Frontal cortex (tissue), 4 donors: ENCODE measurements around the gene TANC1. TPM values are rescaled to one million over a fixed set of nuclear protein-coding genes. Genes with fewer than 3 reads are reported as not detected.
"Not testable (repeated sequence)": the region's sequence is repeated elsewhere in the genome, so short reads cannot be mapped to it uniquely, and the experiment has no call there.

Source experiments
- DNase-seq, 2 donors: peaks; one replicate each; pipeline ENCODE4 v3.0.0; 2012; ENCODE audit warnings: low spot score in 2 of 2
- FAIRE-seq: peaks from 2 replicates; lab custom pipeline; 2012; peaks lifted over from hg19 to GRCh38; lab: Jason Lieb, UNC
- total RNA-seq: library from RNA; depleted of rRNA; stranded (reverse); fragments of >200 nt; gene quantifications from one replicate; pipeline ENCODE4 v1.2.3, GENCODE V29; 2014
- donor health status: control.
- donor health status: control.
- donor health status: control.

Gene TANC1
- total RNA-seq, 1 donor from 2014 or later = 4.1 TPM

DNA sequence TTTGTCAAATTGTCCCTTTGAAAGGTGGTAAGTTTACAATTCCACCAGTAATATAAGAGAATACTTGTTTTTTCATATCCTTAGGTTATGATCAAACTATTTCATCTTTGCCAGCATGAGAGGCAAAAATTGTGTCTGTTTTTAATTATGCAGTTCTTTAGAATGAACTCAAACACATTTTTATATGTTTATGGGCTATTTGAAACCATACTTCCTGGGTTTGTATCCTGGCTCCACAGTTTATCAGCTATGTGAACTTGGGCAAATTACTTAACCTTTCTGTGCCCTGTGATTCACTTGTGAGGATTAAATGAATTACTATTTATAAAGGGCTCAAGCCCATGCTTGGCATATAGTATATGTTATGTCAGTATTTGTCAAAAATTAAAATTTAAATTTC lies 109.4 kb downstream of the TANC1 start:
- DNase-seq = no peak
- FAIRE-seq = no peak

DNA sequence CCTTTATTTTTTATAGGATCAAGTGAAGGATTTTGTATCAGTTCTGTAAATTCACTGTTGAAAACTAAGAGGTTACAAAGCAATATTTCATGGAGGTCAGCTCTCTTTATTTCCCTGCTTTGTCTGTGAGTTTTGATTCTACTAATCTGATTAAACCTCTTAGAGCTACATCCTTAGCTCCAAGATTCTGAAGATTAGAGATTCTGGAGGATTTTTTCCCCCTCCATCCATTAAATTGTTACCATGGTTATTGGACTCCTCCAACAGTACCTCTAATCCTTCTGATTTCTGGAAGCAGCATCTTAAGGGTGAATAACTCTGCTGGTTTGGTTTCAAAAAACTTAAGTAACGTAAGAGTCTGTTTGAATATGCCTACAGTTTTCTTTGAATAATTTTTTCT lies 110.0 kb downstream of the TANC1 start:
- DNase-seq (no peak), FAIRE-seq (no peak)

DNA sequence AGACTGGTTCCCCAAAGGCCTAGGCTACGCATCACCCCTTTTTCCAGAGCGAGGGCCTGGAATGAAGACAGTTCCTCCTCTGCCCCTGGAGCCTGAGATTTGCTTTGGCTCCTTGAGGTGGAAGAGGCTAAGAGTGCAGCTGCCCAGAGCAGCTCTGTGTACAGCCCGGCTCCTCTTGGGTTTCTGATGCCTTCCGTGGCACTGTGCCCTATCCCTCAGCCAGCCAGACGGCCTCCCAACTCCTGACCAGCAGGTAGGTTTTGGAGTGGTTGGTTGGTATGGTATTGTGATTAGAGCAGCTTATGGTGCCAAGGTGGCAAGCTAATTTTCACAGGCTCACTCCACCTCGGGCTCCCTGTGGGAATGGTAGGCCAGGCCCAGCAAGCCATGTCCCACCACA lies 112.2 kb downstream of the TANC1 start:
- no peak for FAIRE-seq
- no peak for DNase-seq

DNA sequence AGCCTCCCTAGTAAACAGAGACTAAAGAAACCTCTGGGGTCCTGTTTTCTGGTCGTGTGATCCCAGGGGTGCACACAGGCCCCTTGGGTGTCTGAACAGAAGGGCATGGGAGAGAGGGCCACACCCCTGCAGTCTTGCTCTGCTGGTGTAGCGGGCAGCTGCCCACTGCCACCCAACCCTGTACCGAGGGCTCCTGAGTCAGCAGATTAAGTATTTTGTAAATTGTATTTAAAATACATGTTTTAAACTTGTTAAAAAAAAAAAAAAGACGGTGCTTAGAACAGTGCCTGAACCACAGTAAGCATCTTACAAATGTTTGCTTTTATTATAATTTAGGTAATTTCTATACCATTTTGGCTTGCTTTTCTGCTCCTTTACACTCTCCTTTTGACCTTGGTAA lies 113.7 kb downstream of the TANC1 start:
- no peak for FAIRE-seq
- DNase-seq = no peak

DNA sequence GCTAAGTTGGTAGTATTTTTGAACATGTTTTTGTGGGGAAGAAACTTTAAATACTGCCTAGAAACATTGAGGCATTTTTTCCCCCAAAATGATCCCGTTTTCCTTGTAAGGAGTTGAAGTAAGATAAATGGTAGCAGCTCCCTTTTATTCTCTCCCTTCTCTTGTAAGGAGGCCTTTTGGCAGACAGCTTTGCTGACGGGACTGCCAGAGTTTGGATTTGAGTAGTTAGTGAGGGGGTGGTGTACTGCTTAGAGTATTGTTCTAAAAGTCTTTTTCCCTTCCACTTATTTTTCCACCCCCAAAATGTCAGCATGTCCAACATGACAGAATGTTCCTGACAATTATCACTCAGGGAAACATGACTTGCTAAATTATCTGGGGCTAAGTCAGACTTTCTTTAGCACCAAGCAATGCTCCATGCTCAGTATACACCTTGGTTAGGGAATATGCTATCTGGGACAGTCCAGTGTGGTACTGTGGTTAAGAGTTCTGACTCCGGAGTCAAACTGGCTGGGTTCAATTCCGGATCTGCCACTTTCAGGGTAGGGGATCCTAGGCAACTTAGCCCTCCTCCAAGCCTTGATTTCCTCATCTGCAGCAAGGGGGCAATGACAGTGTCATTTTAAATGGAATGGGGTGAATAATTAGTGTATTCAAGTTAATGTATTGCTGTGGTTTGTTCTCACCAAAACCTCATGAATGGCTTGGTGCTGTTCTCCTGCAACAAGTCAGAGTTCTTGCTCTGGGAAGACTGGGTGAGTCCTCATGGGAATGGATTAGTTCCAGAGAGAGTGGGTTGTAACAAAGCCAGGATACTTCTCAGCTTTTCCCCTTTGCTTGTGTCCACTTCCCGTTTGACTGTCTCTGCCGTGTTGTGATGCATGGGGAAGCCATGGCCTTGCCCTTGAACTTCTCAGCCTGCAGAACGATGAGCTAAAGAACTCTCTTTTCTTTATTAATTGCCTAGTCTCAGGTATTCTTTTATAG lies 116.2 kb downstream of the TANC1 start:
- DNase-seq (no peak), FAIRE-seq (no peak)

DNA sequence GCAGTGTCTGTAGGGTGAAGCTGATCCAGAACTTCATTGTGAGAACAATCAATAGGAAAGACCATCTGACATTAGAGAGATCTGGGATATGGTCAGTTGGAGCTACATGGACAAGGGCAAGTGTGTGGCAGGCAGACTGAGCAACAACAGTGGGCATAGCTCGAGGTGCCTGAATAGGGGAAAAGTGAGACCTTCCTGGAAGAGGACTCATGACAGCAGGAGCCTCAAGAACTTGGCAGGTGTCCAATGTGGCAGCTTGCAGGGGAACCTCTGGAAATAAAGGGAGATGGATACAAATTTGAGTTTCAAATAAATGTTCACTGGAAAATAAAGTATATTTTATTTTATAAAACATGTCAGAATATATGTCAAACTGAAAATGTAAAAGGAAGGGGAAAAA lies 117.9 kb downstream of the TANC1 start:
- no peak for DNase-seq
- no peak for FAIRE-seq

DNA sequence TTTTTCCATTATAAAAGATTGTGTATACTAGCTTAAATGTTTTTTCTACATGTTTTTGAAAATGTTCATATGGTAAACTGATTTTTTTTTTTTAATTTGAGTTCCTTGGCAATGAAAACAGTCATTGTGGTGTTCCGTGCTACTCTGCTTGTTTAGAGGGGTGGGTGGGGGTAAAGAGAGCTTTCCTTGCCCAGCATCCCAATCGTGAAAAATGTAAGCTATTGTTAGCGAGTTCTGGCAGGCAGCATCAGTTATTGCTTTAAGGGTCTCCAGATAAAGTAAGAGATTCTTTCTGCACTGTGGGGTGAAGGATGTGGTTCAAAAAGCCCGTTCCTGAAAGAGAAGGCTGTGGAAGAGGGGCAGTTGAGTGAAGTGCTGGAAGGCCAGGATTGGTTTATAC lies 118.4 kb downstream of the TANC1 start:
- no peak for FAIRE-seq
- no peak for DNase-seq

DNA sequence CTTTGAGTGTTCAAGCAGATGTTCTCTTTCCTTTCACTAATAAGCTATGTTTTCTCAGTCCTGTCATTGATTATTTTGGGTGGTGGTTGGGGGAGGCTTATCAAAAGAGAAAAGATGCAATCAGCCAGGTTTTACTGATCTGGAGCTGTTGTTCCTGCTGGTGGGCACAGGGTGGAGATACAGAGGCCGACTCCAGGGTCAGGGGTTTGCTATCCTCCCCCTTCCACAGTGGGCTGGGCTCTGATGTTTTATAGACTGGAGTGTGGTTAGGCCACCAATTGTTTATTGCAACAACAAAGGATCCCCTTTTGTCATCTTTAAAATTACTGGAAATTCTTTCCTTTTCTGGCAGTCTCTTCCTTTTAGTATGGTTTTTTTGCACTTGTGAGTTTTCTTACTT lies 120.5 kb downstream of the TANC1 start:
- DNase-seq (no peak), FAIRE-seq (no peak)

DNA sequence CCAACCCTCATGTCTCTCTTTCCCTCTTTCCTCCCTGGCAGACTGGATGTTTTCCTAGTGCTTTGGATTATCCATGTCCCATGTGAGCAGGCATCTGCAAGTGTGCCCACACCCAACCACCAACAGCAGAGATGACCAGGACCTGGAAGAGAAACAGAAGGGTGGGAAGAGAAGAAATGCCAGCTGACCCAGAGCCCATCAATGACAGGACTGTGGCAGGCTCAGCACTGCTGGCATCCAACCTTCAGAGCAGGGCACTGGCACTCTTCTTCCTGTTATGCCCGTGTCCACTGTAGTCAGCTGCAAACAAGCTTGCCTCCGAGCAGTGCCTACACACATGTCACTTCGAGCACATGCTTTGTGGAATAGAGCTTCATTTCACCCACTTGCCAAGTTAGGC lies 121.1 kb downstream of the TANC1 start:
- no peak for FAIRE-seq
- no peak for DNase-seq

DNA sequence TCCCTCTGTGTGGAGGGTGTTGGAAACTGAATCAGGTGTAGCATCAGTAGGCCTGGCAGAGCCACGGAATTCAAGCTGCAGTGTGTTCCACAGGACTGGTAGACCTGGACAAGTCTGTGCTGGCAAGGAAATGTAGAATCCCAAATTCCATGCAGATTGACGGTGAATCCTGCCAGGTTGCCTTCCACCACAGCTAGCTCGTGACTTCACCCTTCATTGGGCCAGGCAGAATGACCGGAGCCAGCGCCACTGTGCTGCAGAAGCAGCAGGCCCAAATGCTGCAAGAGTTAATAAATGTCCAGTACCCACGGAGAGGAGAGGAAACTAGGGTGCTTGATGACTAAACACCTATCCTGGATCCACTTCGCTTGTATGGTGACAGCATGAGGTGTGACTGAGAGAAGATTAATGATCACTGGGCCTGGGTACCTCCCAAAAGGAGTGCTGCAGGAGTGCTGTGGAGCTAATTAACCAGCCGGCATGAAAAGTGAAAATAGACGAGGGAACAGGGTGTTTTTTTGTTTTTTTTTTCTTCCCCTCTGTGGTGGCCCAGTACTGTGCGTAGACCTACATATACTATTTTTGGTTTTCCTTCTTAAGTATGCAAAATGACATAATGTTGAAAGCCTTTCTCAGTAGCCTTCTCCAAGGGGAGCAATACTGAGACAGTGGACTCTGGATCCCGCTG lies 122.2 kb downstream of the TANC1 start:
- DNase-seq (no peak), FAIRE-seq (no peak)

DNA sequence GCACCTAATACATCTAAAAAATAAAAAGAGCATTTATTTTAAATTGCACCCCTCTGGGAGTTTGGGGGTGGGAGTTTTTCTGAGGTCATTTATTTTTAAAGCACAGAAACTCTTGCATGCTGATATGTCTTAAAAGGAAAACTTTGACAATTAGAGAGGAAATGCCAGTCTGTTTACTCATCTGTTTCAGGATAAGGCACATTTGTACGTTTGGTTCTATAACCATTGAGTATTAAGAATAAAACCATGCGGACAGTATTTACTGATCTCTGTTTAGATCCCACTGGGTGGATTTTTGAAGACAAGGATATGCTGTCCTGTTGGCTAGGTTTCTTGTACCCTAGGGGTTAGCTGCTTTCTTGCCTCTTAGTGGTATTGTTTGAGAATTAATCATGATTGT lies 122.9 kb downstream of the TANC1 start:
- DNase-seq = no peak
- no peak for FAIRE-seq

DNA sequence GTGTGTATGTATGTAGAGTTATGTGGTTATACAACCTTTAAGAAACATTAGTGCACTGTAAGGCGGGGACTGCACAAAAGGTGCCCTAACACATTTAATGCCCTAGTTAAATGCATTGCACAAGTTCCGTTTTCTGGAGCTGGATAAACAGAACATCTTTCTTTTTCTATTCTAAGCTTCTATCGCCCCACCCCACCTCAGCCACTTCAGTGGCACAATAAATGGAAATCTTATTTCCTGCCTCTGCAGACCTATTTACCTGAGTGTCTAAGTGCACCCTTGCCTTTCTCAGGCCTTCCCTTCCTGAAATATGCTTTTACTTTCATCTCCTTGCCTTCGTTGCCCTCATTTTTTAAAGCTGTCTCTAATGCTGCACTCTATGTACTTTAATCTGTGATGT lies 123.5 kb downstream of the TANC1 start:
- FAIRE-seq = no peak
- DNase-seq = no peak

DNA sequence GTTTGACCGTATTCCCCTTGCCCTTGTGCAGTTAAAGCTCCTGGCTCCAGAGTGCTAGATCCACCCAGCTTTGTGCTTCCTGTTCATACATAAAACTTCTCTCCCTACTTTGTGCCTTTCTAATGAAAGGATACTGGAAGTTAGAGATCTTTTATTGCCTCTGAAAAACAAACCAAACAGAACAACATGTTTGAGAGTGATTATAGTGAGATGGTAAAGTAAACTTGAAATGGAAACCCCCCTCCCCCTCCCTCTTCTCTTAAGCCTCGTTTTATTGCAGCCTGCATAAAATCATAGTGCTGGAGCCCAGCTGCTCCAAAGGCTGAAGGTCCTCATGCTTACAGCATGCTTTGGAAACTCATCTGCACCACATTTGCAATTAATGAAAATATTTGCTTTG lies 125.1 kb downstream of the TANC1 start:
- FAIRE-seq (no peak), DNase-seq (no peak)

DNA sequence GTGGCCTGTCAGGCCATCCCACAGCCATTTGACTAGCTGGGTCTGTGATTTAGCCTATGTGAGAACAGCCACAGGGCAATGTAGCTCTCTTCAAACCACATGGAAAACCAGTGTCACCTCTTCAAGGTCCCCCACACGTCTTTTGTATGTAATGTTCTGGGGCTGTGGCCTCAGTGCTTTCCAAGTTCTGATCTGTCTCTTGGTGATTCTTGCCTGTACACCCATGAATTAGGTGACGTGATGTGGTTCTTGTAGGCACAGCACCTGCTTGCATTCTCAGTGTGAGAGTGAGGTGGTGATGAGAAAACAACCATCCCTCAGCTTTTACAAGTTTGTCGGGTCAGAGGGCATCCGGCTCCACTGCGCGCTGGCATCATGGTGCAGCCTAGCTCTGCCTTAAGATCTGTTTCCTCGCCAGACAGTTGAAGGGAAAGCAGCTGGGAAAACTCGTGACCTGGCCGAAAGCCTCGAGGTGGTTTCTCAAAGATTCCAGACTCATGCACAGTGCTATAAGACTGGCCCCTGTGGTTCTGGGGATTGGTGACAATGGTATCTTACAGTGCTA lies 125.8 kb downstream of the TANC1 start:
- DNase-seq (no peak), FAIRE-seq (no peak)

DNA sequence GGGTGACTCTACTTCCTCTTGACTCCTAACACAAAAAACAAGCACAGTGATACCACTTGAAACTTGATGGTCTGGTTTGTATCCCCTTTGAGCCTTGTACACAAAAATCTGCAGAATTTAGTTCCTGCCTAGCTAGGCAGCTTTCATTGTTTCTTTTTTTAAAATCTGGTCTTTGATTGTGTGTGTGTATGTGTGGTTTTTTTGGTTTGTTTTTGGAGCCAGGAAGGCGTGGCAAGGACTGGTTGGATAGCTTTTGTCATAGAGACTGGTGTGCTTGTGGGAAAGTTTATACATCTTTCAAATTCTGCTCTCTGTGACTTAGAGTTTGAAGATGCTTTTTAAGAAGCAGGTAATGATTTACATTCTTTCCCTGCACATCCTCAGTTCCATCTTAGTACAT lies 127.4 kb downstream of the TANC1 start:
- no peak for DNase-seq
- FAIRE-seq = no peak

DNA sequence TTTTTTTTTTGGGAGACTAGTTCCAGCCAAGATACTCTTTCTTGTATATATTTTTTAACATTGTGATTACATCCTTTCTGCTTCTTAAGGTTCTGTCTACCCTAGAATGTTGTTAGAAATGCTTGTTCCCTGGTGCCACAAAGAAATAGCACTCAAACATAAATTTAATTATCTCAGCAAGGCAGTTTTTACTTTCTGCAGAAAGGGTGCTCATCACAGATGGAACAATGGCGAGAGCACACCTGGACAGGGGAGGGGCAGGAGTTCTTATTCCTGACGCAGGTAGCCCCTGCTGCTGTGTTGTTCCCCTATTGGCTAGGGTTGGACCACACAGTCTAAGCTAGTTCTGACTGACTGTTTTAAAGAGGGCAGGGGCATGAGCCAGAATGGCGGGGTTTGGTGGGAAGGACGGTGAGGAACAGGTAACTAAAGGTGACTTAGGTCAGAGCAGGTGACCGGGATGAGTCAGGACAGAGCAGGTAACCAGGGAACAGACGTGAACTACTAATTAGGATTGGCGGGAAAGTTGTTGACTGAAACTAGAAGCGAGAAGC lies 127.9 kb downstream of the TANC1 start:
- not testable (repeated sequence) for DNase-seq, FAIRE-seq

DNA sequence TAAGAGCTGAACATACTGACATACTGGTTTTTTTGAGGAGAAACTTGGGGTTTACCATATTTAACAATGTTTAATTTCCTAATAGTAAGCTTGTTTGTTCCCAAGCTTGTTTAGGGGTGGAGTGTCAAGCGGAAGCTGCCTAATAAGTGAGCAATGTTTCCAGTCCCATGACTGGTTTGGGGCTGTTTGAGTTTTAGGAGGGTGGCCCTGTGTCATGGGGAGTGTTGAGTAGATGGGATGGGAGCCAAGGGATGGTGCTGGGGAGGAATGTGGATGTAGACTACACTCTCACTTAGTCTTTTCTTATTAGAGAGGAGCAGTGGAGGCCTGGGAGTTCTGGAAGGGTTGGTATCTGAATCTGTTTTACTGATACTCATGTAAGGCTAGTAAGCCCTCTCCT lies 128.5 kb downstream of the TANC1 start:
- DNase-seq = no peak
- no peak for FAIRE-seq

DNA sequence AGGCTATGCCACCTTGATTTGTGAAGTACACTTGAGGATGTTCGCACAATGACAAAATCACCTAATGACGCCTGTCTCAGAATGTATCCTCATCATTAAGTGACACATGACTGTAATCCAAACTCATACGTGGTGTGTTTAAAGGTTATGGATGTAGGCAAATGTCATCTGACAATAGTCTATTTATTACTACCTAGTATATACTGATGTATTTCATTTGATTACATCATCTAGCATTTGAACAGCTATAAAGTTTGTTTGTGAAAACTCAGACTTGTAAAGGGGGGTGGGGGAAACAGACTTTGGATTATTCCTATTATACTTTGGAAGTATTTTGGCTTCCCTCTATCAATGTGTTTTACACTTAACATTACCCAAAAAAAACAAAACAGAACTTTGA lies 129.9 kb downstream of the TANC1 start:
- FAIRE-seq (no peak), DNase-seq (no peak)

DNA sequence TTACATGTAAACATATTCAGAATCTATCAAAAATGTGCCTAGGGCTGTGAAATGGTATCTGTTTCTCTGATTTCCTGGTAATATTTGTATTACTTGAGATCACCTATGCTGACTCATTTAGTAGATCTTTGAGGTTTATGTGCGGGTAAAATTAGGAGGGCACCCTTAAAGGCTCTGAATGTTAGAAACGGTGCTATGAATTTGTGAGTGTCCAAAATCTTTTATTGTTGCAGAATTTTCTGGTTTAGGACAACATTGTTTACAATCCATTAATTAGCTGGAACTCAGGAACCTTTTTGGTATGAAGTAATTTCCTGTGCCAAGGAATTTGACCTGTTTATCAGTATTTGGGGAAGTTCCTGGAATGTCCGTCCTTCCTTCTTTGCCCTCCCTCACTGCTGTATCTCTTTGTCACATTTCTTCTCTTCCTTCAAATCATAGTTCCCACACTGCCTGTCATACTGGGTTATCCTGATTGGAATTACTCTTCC lies 130.5 kb downstream of the TANC1 start:
- DNase-seq (no peak), FAIRE-seq (no peak)

DNA sequence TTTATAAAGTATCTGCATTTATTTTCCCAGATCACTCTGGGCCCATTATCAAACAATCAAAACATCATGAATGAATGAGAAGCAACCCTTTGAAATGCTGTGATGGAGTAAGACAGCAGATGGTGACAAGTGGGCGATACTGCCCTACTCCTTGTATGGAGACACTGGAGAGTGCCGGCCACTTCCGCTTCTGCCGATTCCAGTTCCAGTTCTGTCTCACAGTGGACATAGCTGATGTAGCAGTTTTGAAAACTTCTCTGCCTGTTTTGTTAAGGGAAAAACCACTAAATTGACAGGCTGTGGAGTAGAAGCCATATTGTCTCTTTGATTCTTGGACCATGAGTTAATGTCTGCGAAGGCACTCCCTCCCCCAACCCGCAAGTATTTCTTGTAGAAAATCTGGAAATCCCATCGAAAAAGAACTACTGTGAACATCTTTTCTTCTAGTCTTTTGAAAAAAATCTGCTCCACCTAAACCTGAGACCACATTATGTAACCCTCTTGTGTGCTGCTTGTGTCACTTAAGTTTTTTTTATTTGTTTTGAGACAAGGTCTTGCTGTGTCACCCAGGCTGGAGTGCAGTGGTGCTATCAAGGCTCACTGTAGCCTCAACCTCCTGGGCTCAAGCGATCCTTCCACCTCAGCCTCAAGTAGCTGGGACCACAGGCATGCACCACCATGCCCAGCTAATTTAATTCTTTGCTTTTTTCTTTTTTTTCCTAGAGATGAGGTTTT lies 133.5 kb downstream of the TANC1 start:
- no peak for FAIRE-seq
- no peak for DNase-seq
